Neural cell (in vitro differentiated cells): ENCODE measurements around the gene TRAPPC5. TPM values are rescaled to one million over a fixed set of nuclear protein-coding genes. Genes with fewer than 3 reads are reported as not detected.

ENCODE experiments used
- H2AFZ ChIP-seq: fragments of 200-600, 300-800 bp; sonication (generic), shearing (Covaris generic); 2 replicates; pipeline ENCODE4 v1.6.0; 2014; ENCODE audit warnings: low read depth, mild to moderate bottlenecking, antibody characterized with exemption, low read length, moderate library complexity
- H3F3A ChIP-seq: fragments of 200-600 bp; shearing (Covaris generic); 2 replicates; pipeline ENCODE4 v1.6.1; 2016; ENCODE audit warnings: mild to moderate bottlenecking, moderate library complexity, mixed read lengths, antibody characterized with exemption, low read length; ENCODE audit not compliant: insufficient read depth, poor library complexity, severe bottlenecking
- H3K27ac ChIP-seq: fragments of 200-600, 300-800 bp; sonication (generic), shearing (Covaris generic); 2 replicates; pipeline ENCODE4 v1.5.1; 2014; ENCODE audit warnings: mild to moderate bottlenecking, low read length, moderate library complexity
- H3K27me3 ChIP-seq: fragments of 300-800, 200-600 bp; sonication (generic), shearing (Covaris generic); 2 replicates; pipeline ENCODE4 v1.6.0; 2014; ENCODE audit warnings: mild to moderate bottlenecking, low read depth, low read length, moderate library complexity; ENCODE audit not compliant: insufficient read depth
- H3K36me3 ChIP-seq: fragments of 300-800, 200-600 bp; sonication (generic), shearing (Covaris generic); 2 replicates; pipeline ENCODE4 v1.5.1; 2014; ENCODE audit warnings: mild to moderate bottlenecking, antibody characterized with exemption, low read length, moderate library complexity; ENCODE audit not compliant: insufficient read depth
- H3K4me2 ChIP-seq: fragments of 300-800, 200-600 bp; sonication (generic), shearing (Covaris generic); 2 replicates; pipeline ENCODE4 v1.6.0; 2014; ENCODE audit warnings: mild to moderate bottlenecking, low read length
- H3K4me3 ChIP-seq: fragments of 300-800, 200-600 bp; sonication (generic), shearing (Covaris generic); 2 replicates; pipeline ENCODE4 v1.5.1; 2014; ENCODE audit warnings: mild to moderate bottlenecking, low read length, moderate library complexity
- H3K79me2 ChIP-seq: fragments of 200-600 bp; shearing (Covaris generic); replicated peaks from 2 replicates; pipeline ENCODE4 v1.6.0; 2014; ENCODE audit warnings: mild to moderate bottlenecking, low read length, moderate library complexity; ENCODE audit not compliant: insufficient read depth
- H3K9ac ChIP-seq: fragments of 300-800, 200-600 bp; sonication (generic), shearing (Covaris generic); 2 replicates; pipeline ENCODE4 v1.6.1; 2016; ENCODE audit warnings: mild to moderate bottlenecking, low read length, mixed read lengths
- H3K9me2 ChIP-seq: fragments of 200-600 bp; shearing (Covaris generic); 2 replicates; pipeline ENCODE4 v1.6.1; 2016; ENCODE audit warnings: mild to moderate bottlenecking, low read length, mixed read lengths; ENCODE audit not compliant: insufficient read depth
- H3K9me3 ChIP-seq: fragments of 200-600, 300-800 bp; sonication (generic), shearing (Covaris generic); 2 replicates; pipeline ENCODE4 v1.6.1; 2016; ENCODE audit warnings: mild to moderate bottlenecking, mixed run types, low read length, moderate library complexity, mixed read lengths
- H4K20me1 ChIP-seq: fragments of 200-600 bp; shearing (Covaris generic); 2 replicates; pipeline ENCODE4 v1.6.1; 2016; ENCODE audit warnings: mild to moderate bottlenecking, mixed run types; ENCODE audit not compliant: insufficient read depth
- EP300 ChIP-seq: fragments of 450-650 bp; conservative IDR thresholded peaks from 2 replicates; pipeline ENCODE4 v1.6.1; 2014; ENCODE audit warnings: antibody characterized with exemption, mild to moderate bottlenecking, moderate library complexity; ENCODE audit not compliant: poor library complexity, severe bottlenecking
- EZH2 ChIP-seq: fragments of 200-600, 300-800 bp; shearing (Covaris generic), sonication (generic); IDR thresholded peaks from 2 replicates; pipeline ENCODE4 v1.6.1; 2014; ENCODE audit warnings: antibody characterized with exemption, low read length, borderline replicate concordance, mild to moderate bottlenecking; ENCODE audit not compliant: insufficient read depth, poor library complexity, severe bottlenecking
- MXI1 ChIP-seq: fragments of 450-650 bp; conservative IDR thresholded peaks from 2 replicates; pipeline ENCODE4 v1.6.1; 2014; ENCODE audit warnings: antibody characterized with exemption, mild to moderate bottlenecking; ENCODE audit not compliant: poor library complexity, severe bottlenecking
- POLR2AphosphoS5 ChIP-seq: IDR thresholded peaks from 2 replicates; pipeline ENCODE4 v1.6.1; 2012
- RAD21 ChIP-seq: fragments of 450-650 bp; conservative IDR thresholded peaks from 2 replicates; pipeline ENCODE4 v1.6.1; 2014; ENCODE audit warnings: antibody characterized with exemption, mild to moderate bottlenecking, moderate library complexity
- SMC3 ChIP-seq: fragments of 450-650 bp; conservative IDR thresholded peaks from 2 replicates; pipeline ENCODE4 v1.6.1; 2014; ENCODE audit warnings: antibody characterized with exemption, mild to moderate bottlenecking, moderate library complexity; ENCODE audit not compliant: poor library complexity
- TAF1 ChIP-seq: IDR thresholded peaks from 2 replicates; pipeline ENCODE4 v1.6.1; 2012; ENCODE audit warnings: low read depth
- polyA plus RNA-seq: library from polyadenylated mRNA; depleted of rRNA; stranded (reverse); fragments of >200 nt; gene quantifications from 2 replicates; pipeline ENCODE4 v1.2.3, GENCODE V29; 2014
- TF ChIP-seq, protein P1 (sequence below): fragments of 450-650 bp; IDR thresholded peaks from 2 replicates; pipeline ENCODE4 v1.5.1; 2014; ENCODE audit warnings: antibody characterized with exemption, mild to moderate bottlenecking, moderate library complexity; ENCODE audit not compliant: poor library complexity, severe bottlenecking
- TF ChIP-seq, protein P2 (sequence below): IDR thresholded peaks from 2 replicates; pipeline ENCODE4 v1.6.1; 2012; ENCODE audit warnings: borderline replicate concordance

The TRAPPC5 gene
- polyA plus RNA-seq, 1 donor from 2014 or later: 88.5 TPM

GRCh38 chr19:7636691-7637373, 43.8 kb upstream of the TRAPPC5 start, which contains the start of gene STXBP2:
Gene STXBP2 (plus strand): TSS chr19:7637110. CDS start chr19:7637150, 40 bp downstream.
- H3K27ac ChIP-seq: no peak within 1 kb of the TSS
- H3K9ac ChIP-seq: no peak within 1 kb of the TSS
- no peak within 1 kb of the TSS for H3K4me2 ChIP-seq
- H2AFZ ChIP-seq: no peak within 1 kb of the TSS
- no peaks in the 10 kb centered on the region for H3K79me2 ChIP-seq
- H3K36me3 ChIP-seq: no peaks in the 10 kb centered on the region
- H4K20me1 ChIP-seq: no peaks in the 10 kb centered on the region
- peaks cover 20% of the 10 kb centered on the region for H3K27me3 ChIP-seq
- H3F3A ChIP-seq: no peaks in the 10 kb centered on the region
- TF ChIP-seq EP300 (no peak), TAF1 (no peak), RAD21 (no peak), EZH2 (no peak), MXI1 (no peak), POLR2AphosphoS5 (no peak), SMC3 (no peak)
- TF ChIP-seq, protein P1, sequence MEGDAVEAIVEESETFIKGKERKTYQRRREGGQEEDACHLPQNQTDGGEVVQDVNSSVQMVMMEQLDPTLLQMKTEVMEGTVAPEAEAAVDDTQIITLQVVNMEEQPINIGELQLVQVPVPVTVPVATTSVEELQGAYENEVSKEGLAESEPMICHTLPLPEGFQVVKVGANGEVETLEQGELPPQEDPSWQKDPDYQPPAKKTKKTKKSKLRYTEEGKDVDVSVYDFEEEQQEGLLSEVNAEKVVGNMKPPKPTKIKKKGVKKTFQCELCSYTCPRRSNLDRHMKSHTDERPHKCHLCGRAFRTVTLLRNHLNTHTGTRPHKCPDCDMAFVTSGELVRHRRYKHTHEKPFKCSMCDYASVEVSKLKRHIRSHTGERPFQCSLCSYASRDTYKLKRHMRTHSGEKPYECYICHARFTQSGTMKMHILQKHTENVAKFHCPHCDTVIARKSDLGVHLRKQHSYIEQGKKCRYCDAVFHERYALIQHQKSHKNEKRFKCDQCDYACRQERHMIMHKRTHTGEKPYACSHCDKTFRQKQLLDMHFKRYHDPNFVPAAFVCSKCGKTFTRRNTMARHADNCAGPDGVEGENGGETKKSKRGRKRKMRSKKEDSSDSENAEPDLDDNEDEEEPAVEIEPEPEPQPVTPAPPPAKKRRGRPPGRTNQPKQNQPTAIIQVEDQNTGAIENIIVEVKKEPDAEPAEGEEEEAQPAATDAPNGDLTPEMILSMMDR: no peak
- TF ChIP-seq, protein P2, sequence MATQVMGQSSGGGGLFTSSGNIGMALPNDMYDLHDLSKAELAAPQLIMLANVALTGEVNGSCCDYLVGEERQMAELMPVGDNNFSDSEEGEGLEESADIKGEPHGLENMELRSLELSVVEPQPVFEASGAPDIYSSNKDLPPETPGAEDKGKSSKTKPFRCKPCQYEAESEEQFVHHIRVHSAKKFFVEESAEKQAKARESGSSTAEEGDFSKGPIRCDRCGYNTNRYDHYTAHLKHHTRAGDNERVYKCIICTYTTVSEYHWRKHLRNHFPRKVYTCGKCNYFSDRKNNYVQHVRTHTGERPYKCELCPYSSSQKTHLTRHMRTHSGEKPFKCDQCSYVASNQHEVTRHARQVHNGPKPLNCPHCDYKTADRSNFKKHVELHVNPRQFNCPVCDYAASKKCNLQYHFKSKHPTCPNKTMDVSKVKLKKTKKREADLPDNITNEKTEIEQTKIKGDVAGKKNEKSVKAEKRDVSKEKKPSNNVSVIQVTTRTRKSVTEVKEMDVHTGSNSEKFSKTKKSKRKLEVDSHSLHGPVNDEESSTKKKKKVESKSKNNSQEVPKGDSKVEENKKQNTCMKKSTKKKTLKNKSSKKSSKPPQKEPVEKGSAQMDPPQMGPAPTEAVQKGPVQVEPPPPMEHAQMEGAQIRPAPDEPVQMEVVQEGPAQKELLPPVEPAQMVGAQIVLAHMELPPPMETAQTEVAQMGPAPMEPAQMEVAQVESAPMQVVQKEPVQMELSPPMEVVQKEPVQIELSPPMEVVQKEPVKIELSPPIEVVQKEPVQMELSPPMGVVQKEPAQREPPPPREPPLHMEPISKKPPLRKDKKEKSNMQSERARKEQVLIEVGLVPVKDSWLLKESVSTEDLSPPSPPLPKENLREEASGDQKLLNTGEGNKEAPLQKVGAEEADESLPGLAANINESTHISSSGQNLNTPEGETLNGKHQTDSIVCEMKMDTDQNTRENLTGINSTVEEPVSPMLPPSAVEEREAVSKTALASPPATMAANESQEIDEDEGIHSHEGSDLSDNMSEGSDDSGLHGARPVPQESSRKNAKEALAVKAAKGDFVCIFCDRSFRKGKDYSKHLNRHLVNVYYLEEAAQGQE: no peak
- peak within 1 kb of the TSS; percentile 28 for H3K4me3 ChIP-seq
- no peaks in the 10 kb centered on the region for H3K9me2 ChIP-seq
- no peaks in the 10 kb centered on the region for H3K9me3 ChIP-seq

- H3K4me3 ChIP-seq: peak overlapping the region; percentile 28
- no peak overlapping the region for H3K27ac ChIP-seq
- H3K36me3 ChIP-seq: no peaks in the 10 kb centered on the region
- H3K27me3 ChIP-seq: peaks cover 20% of the 10 kb centered on the region
- H3K79me2 ChIP-seq: no peaks in the 10 kb centered on the region
- no peaks in the 10 kb centered on the region for H3K9me3 ChIP-seq
- H3K9me2 ChIP-seq: no peaks in the 10 kb centered on the region
- no peak overlapping the region for H2AFZ ChIP-seq
- no peaks in the 10 kb centered on the region for H3F3A ChIP-seq
- no peak overlapping the region for H3K9ac ChIP-seq
- TF ChIP-seq MXI1 (no peak), TAF1 (no peak), POLR2AphosphoS5 (no peak), SMC3 (no peak)
- TF ChIP-seq, protein P2: no peak
- H4K20me1 ChIP-seq: no peaks in the 10 kb centered on the region
- H3K4me2 ChIP-seq: no peak overlapping the region
These were observed 43.0 kb upstream of the TRAPPC5 start for GRCh38 chr19:7637374-7638256.
